IMR-90 (cell line): ENCODE results near the gene GABRR3. TPM values are rescaled to one million over a fixed set of nuclear protein-coding genes. Genes with fewer than 3 reads are reported as not detected.

ENCODE experiments used
- ATAC-seq: fragments of 200-7000 bp; cut with Tn5 transposase; 2 replicates; pipeline ENCODE4 v1.9.1; 2020; ENCODE audit warnings: low read depth, mild to moderate bottlenecking, moderate library complexity
- BruUV-seq: library from RNA; stranded (reverse); fragments of 400-500 nt; replicated peaks from 2 replicates; lab custom pipeline; 2021; lab: Mats Ljungman, UMichigan
- CTCF ChIA-PET: fragments of 300-600 bp; formaldehyde crosslinking; extraction: SDS; loops from one replicate; lab custom pipeline; 2021; ENCODE audit warnings: antibody characterized with exemption; lab: Yijun Ruan, JAX
- POLR2A ChIA-PET: fragments of 300-600 bp; sonication (Branson Sonifier 250); formaldehyde crosslinking; loops from one replicate; lab custom pipeline; 2022; ENCODE audit warnings: antibody characterized with exemption; ENCODE audit not compliant: unreplicated experiment; lab: Charles Lee
- DNase-seq: peaks from one replicate; pipeline ENCODE4 v3.0.0; 2013
- H2AFZ ChIP-seq: replicated peaks from 2 replicates; pipeline ENCODE3; 2013; ENCODE audit warnings: low read length, mild to moderate bottlenecking; ENCODE audit not compliant: poor library complexity
- H2AK5ac ChIP-seq: 2 replicates; pipeline ENCODE4 v1.6.1; 2013; ENCODE audit warnings: low read depth, low read length, inconsistent platforms
- H2AK9ac ChIP-seq: replicated peaks from 2 replicates; pipeline ENCODE3; 2013; ENCODE audit warnings: mild to moderate bottlenecking, low read depth, low read length, moderate library complexity; ENCODE audit not compliant: poor library complexity
- H2BK120ac ChIP-seq: 2 replicates; pipeline ENCODE4 v1.6.1; 2013; ENCODE audit warnings: low read depth, low read length, inconsistent platforms
- H2BK15ac ChIP-seq: 3 replicates; pipeline ENCODE4 v1.6.1; 2013; ENCODE audit warnings: low read depth, low read length, inconsistent platforms
- H2BK20ac ChIP-seq: 2 replicates; pipeline ENCODE4 v1.6.1; 2013; ENCODE audit warnings: low read depth, mild to moderate bottlenecking, inconsistent platforms, low read length, moderate library complexity
- H2BK5ac ChIP-seq: 2 replicates; pipeline ENCODE4 v1.6.1; 2013; ENCODE audit warnings: mild to moderate bottlenecking, low read depth, low read length, inconsistent platforms; ENCODE audit not compliant: poor library complexity, severe bottlenecking
- H3K14ac ChIP-seq: replicated peaks from 2 replicates; pipeline ENCODE4 v1.6.1; 2013; ENCODE audit warnings: low read depth, low read length, inconsistent platforms
- H3K18ac ChIP-seq: 2 replicates; pipeline ENCODE4 v1.6.1; 2013; ENCODE audit warnings: low read depth, low read length, control low read depth
- H3K23ac ChIP-seq: 2 replicates; pipeline ENCODE4 v1.6.1; 2013; ENCODE audit warnings: low read depth, low read length, inconsistent platforms
- H3K27ac ChIP-seq: 2 replicates; pipeline ENCODE4 v1.5.1; 2013; ENCODE audit warnings: mild to moderate bottlenecking, control low read depth, low read length; ENCODE audit not compliant: insufficient read depth
- H3K27me3 ChIP-seq: 2 replicates; pipeline ENCODE4 v1.6.1; 2013; ENCODE audit warnings: low read length; ENCODE audit not compliant: control insufficient read depth, insufficient read depth
- H3K36me3 ChIP-seq: 2 replicates; pipeline ENCODE4 v1.6.1; 2013; ENCODE audit warnings: low read length, mixed read lengths; ENCODE audit not compliant: control insufficient read depth, insufficient read depth
- H3K4ac ChIP-seq: 2 replicates; pipeline ENCODE4 v1.6.1; 2013; ENCODE audit warnings: low read depth, low read length, inconsistent platforms
- H3K4me1 ChIP-seq: 2 replicates; pipeline ENCODE4 v1.6.1; 2013; ENCODE audit warnings: low read length, mixed read lengths; ENCODE audit not compliant: control insufficient read depth, insufficient read depth
- H3K4me2 ChIP-seq: 2 replicates; pipeline ENCODE4 v1.6.1; 2013; ENCODE audit warnings: low read depth, mild to moderate bottlenecking, control low read depth, low read length, moderate library complexity
- H3K4me3 ChIP-seq: 2 replicates; pipeline ENCODE4 v1.5.1; 2013; ENCODE audit warnings: low read depth, mild to moderate bottlenecking, control low read depth, low read length, moderate library complexity; ENCODE audit not compliant: insufficient read depth
- H3K56ac ChIP-seq: 2 replicates; pipeline ENCODE4 v1.6.1; 2013; ENCODE audit warnings: low read length, inconsistent platforms; ENCODE audit not compliant: insufficient read depth; ENCODE audit errors: extremely low read depth
- H3K79me1 ChIP-seq, 2 experiments: 2 replicates each; pipeline ENCODE4 v1.6.1; 2013; ENCODE audit warnings: low read length in 2 of 2, inconsistent platforms in 1 of 2, low read depth in 1 of 2
- H3K9ac ChIP-seq: 2 replicates; pipeline ENCODE4 v1.6.1; 2013; ENCODE audit warnings: low read depth, low read length, control low read depth
- H3K9me1 ChIP-seq: 2 replicates; pipeline ENCODE4 v1.6.1; 2013; ENCODE audit warnings: low read length, inconsistent platforms; ENCODE audit not compliant: insufficient read depth
- H3K9me3 ChIP-seq: 2 replicates; pipeline ENCODE4 v1.6.1; 2013; ENCODE audit warnings: low read length; ENCODE audit not compliant: control insufficient read depth, insufficient read depth
- H4K20me1 ChIP-seq: 2 replicates; pipeline ENCODE4 v1.6.1; 2013; ENCODE audit warnings: low read length, inconsistent platforms; ENCODE audit not compliant: insufficient read depth
- H4K5ac ChIP-seq: 2 replicates; pipeline ENCODE4 v1.6.1; 2013; ENCODE audit warnings: mild to moderate bottlenecking, low read depth, low read length, control low read depth
- H4K8ac ChIP-seq, 2 experiments: 2 replicates each; pipeline ENCODE4 v1.6.1; 2013; ENCODE audit warnings: low read depth in 2 of 2, low read length in 2 of 2, control low read depth in 1 of 2, inconsistent platforms in 1 of 2
- H4K91ac ChIP-seq: 2 replicates; pipeline ENCODE4 v1.6.1; 2013; ENCODE audit warnings: low read depth, low read length, inconsistent platforms; ENCODE audit not compliant: insufficient read depth
- BHLHE40 ChIP-seq: fragments of 150-350 bp; IDR thresholded peaks from 2 replicates; pipeline ENCODE4 v1.6.1; 2016; ENCODE audit warnings: mild to moderate bottlenecking, low read depth, low read length
- CEBPB ChIP-seq: IDR thresholded peaks from 2 replicates; pipeline ENCODE4 v1.6.1; 2012; ENCODE audit warnings: low read depth, low read length, improper control_type of control experiment
- CHD1 ChIP-seq: IDR thresholded peaks from 2 replicates; pipeline ENCODE4 v1.6.1; 2012; ENCODE audit warnings: low read depth, low read length, improper control_type of control experiment
- FOS ChIP-seq: fragments of 150-350 bp; IDR thresholded peaks from 2 replicates; pipeline ENCODE4 v1.6.1; 2016; ENCODE audit warnings: low read depth, low read length
- MAFK ChIP-seq: IDR thresholded peaks from 2 replicates; pipeline ENCODE4 v1.6.1; 2012; ENCODE audit warnings: low read depth, low read length, improper control_type of control experiment
- MAZ ChIP-seq: IDR thresholded peaks from 2 replicates; pipeline ENCODE4 v1.6.1; 2012; ENCODE audit warnings: low read depth, mild to moderate bottlenecking, low read length, improper control_type of control experiment, moderate library complexity, borderline replicate concordance
- MXI1 ChIP-seq: IDR thresholded peaks from 2 replicates; pipeline ENCODE4 v1.6.1; 2012; ENCODE audit warnings: low read depth, mild to moderate bottlenecking, low read length, moderate library complexity, borderline replicate concordance
- NFE2L2 ChIP-seq: fragments of 150-350 bp; IDR thresholded peaks from 2 replicates; pipeline ENCODE4 v1.6.1; 2016; ENCODE audit warnings: low read depth, mild to moderate bottlenecking, low read length
- POLR2A ChIP-seq: IDR thresholded peaks from 2 replicates; pipeline ENCODE4 v1.6.1; 2012; ENCODE audit warnings: mild to moderate bottlenecking, low read depth, low read length
- RAD21 ChIP-seq: IDR thresholded peaks from 2 replicates; pipeline ENCODE4 v1.6.1; 2012; ENCODE audit warnings: low read length, improper control_type of control experiment
- RCOR1 ChIP-seq: IDR thresholded peaks from 2 replicates; pipeline ENCODE4 v1.6.1; 2012; ENCODE audit warnings: mild to moderate bottlenecking, low read length, improper control_type of control experiment; ENCODE audit not compliant: insufficient replicate concordance
- RFX5 ChIP-seq: IDR thresholded peaks from 2 replicates; pipeline ENCODE4 v1.8.0; 2012; ENCODE audit warnings: low read depth, mild to moderate bottlenecking, low read length, moderate library complexity
- SMC3 ChIP-seq: fragments of 150-350 bp; IDR thresholded peaks from 2 replicates; pipeline ENCODE4 v1.6.1; 2016; ENCODE audit warnings: low read depth, mild to moderate bottlenecking, antibody characterized with exemption, low read length, moderate library complexity
- WGBS, 2 experiments: methylation state at CpG; one replicate each; pipeline versions ENCODE4 v1.1.5 to v1.1.7; 2013; ENCODE audit warnings: missing lambda C conversion rate in 2 of 2; ENCODE audit not compliant: insufficient read length in 1 of 2; ENCODE audit errors: extremely low coverage in 2 of 2; 5-methylcytosine and 5-hydroxymethylcytosine counted together
- dilution Hi-C: fragments of 300-500 bp; cut with HindIII; formaldehyde crosslinking; loops from one replicate; pipeline ENCODE4 v1.14.3; 2018; ENCODE audit warnings: low sequenced_read_pairs; ENCODE audit not compliant: unreplicated experiment
- in situ Hi-C: fragments of 300-500 bp; cut with MboI; formaldehyde crosslinking; loops from 3 replicates; pipeline ENCODE4 v1.14.3; 2019; ENCODE audit warnings: low sequenced_read_pairs, inconsistent platforms, mixed read lengths
- intact Hi-C: fragments of 100-400 bp; cut with micrococcal nuclease; formaldehyde crosslinking; loops from 2 replicates; pipeline ENCODE4 v1.10.0; 2022
- polyA plus RNA-seq, 3 experiments: library from polyadenylated mRNA; depleted of rRNA; stranded (reverse); fragments of >200 nt; gene quantifications; 2 replicates each; pipeline ENCODE4 v1.2.3, GENCODE V29; 2012; ENCODE audit warnings: low replicate concordance in 1 of 3
- total RNA-seq: library from RNA; depleted of rRNA; stranded (reverse); fragments of >200 nt; gene quantifications from 2 replicates; pipeline ENCODE4 v1.2.3, GENCODE V29; 2012
- TF ChIP-seq, protein P1 (sequence below): fragments of 150-350 bp; IDR thresholded peaks from 2 replicates; pipeline ENCODE4 v1.6.1; 2016; ENCODE audit warnings: low read depth, mild to moderate bottlenecking, low read length, moderate library complexity, borderline replicate concordance
- TF ChIP-seq, protein P2 (sequence below): conservative IDR thresholded peaks from 2 replicates; pipeline ENCODE4 v1.5.1; 2012; ENCODE audit warnings: mild to moderate bottlenecking, low read depth, low read length, improper control_type of control experiment
- TF ChIP-seq, protein P3 (sequence below): fragments of 150-350 bp; IDR thresholded peaks from 2 replicates; pipeline ENCODE4 v1.6.1; 2017; ENCODE audit warnings: mild to moderate bottlenecking, antibody characterized with exemption, low read length, low read depth

The GABRR3 gene
- total and polyA plus RNA-seq, 2 of the 4 experiments (the other 2 are of a cell fraction) = not detected

DNA sequence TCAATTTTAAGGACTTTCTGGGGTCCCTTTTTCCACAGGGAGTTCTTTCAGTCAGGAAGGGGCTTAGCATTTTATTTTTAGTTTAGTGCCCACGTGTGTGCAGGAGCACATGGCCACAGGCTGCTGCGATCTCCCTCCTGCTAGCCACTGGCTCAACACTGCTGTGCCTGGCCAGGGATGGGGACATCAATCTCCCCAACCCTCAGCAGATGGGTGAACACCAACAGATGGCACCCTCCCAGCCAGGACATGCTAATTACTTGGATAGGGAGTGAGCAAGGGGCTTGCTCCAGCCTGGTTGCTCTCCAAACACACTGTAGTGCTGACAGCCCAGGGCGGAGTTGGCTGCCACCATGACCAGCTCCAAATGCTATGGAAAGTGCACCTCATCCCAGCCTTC, 55.5 kb downstream of the GABRR3 start:
- no peak overlapping the region for H2BK20ac ChIP-seq
- H3K56ac ChIP-seq = no peak overlapping the region
- peaks cover 4% of the 10 kb centered on the region; the same call in 1 of the 2 replicates for H3K4me1 ChIP-seq
- H2AK5ac ChIP-seq = no peak overlapping the region
- ATAC-seq (no peak; the same call in 1 of the 2 replicates), DNase-seq (no peak)
- no peaks in the 10 kb centered on the region for H3K9me3 ChIP-seq
- no peak overlapping the region for H4K8ac ChIP-seq
- dilution Hi-C loops = no loop called here
- H3K36me3 ChIP-seq = no peaks in the 10 kb centered on the region
- H3K4ac ChIP-seq = no peak overlapping the region
- BruUV-seq = no TSS peak
- H4K91ac ChIP-seq = no peak overlapping the region
- H4K5ac ChIP-seq = no peak overlapping the region; the same call in 1 of the 2 replicates
- no peak overlapping the region for H2AK9ac ChIP-seq
- H3K4me2 ChIP-seq = no peak overlapping the region
- H2AFZ ChIP-seq = no peak overlapping the region
- H3K79me1 ChIP-seq = no peaks in the 10 kb centered on the region
- in situ Hi-C loops = no loop called here
- H3K9me1 ChIP-seq = 0 out of 2 replicates have a peak, but pooled peaks cover 2% of the 10 kb centered on the region
- H3K9ac ChIP-seq = no peak overlapping the region
- no peak overlapping the region for H3K27ac ChIP-seq
- H2BK120ac ChIP-seq = no peak overlapping the region
- intact Hi-C loops = no loop called here
- no peaks in the 10 kb centered on the region for H4K20me1 ChIP-seq
- H3K4me3 ChIP-seq = no peak overlapping the region
- no peak overlapping the region; the same call in 1 of the 2 replicates for H3K18ac ChIP-seq
- ChIA-PET CTCF (interaction anchor here (0.6 kb wide), 1 partner anchor 186 kb away, joined by 3 read pairs; no protein-coding TSS in a partner anchor), POLR2A (no interaction called here)
- peaks cover 4% of the 10 kb centered on the region for H3K27me3 ChIP-seq
- no peak overlapping the region for H3K23ac ChIP-seq
- H2BK5ac ChIP-seq = no peak overlapping the region
- H3K14ac ChIP-seq = no peak overlapping the region
- WGBS, 2 experiments = no CpG with 5 or more reads among the region's 3 CpGs
- TF ChIP-seq RFX5 = no peak
- no peak for TF ChIP-seq MAZ
- TF ChIP-seq RCOR1 = no peak
- TF ChIP-seq NFE2L2 = no peak
- no peak for TF ChIP-seq MXI1
- TF ChIP-seq CHD1 = no peak
- TF ChIP-seq, protein P1, sequence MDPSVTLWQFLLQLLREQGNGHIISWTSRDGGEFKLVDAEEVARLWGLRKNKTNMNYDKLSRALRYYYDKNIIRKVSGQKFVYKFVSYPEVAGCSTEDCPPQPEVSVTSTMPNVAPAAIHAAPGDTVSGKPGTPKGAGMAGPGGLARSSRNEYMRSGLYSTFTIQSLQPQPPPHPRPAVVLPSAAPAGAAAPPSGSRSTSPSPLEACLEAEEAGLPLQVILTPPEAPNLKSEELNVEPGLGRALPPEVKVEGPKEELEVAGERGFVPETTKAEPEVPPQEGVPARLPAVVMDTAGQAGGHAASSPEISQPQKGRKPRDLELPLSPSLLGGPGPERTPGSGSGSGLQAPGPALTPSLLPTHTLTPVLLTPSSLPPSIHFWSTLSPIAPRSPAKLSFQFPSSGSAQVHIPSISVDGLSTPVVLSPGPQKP = no peak
- TF ChIP-seq, protein P2, sequence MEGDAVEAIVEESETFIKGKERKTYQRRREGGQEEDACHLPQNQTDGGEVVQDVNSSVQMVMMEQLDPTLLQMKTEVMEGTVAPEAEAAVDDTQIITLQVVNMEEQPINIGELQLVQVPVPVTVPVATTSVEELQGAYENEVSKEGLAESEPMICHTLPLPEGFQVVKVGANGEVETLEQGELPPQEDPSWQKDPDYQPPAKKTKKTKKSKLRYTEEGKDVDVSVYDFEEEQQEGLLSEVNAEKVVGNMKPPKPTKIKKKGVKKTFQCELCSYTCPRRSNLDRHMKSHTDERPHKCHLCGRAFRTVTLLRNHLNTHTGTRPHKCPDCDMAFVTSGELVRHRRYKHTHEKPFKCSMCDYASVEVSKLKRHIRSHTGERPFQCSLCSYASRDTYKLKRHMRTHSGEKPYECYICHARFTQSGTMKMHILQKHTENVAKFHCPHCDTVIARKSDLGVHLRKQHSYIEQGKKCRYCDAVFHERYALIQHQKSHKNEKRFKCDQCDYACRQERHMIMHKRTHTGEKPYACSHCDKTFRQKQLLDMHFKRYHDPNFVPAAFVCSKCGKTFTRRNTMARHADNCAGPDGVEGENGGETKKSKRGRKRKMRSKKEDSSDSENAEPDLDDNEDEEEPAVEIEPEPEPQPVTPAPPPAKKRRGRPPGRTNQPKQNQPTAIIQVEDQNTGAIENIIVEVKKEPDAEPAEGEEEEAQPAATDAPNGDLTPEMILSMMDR = no peak
- TF ChIP-seq POLR2A = no peak
- TF ChIP-seq RAD21 = no peak
- TF ChIP-seq, protein P3, sequence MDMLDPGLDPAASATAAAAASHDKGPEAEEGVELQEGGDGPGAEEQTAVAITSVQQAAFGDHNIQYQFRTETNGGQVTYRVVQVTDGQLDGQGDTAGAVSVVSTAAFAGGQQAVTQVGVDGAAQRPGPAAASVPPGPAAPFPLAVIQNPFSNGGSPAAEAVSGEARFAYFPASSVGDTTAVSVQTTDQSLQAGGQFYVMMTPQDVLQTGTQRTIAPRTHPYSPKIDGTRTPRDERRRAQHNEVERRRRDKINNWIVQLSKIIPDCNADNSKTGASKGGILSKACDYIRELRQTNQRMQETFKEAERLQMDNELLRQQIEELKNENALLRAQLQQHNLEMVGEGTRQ = no peak
- TF ChIP-seq FOS = no peak
- TF ChIP-seq CEBPB = no peak
- no peak for TF ChIP-seq SMC3
- TF ChIP-seq BHLHE40 = no peak
- TF ChIP-seq MAFK = no peak
- H2BK15ac ChIP-seq = no peak overlapping the region
